Smooth muscle cell (in vitro differentiated cells): Measurements from ENCODE around the gene PRRT1. TPM values are rescaled to one million over a fixed set of nuclear protein-coding genes. Genes with fewer than 3 reads are reported as not detected.

Experiments used
- DNase-seq: peaks from one replicate; lab custom pipeline; 2025; ENCODE audit not compliant: unreplicated experiment; lab: John Stamatoyannopoulos, UW
- H2AFZ ChIP-seq: fragments of 200-600 bp; sonication (generic); 2 replicates; pipeline ENCODE4 v1.6.0; 2016; ENCODE audit warnings: antibody characterized with exemption, low read depth, mild to moderate bottlenecking
- H3F3A ChIP-seq: fragments of 200-600 bp; sonication (generic); 2 replicates; pipeline ENCODE4 v1.6.0; 2017; ENCODE audit warnings: antibody characterized with exemption, low read depth
- H3K27ac ChIP-seq: fragments of 200-600 bp; sonication (generic); 2 replicates; pipeline ENCODE4 v1.5.1; 2016; ENCODE audit warnings: low read depth, mild to moderate bottlenecking
- H3K27me3 ChIP-seq: fragments of 200-600 bp; sonication (generic); 2 replicates; pipeline ENCODE4 v1.6.1; 2016; ENCODE audit warnings: low read depth, mild to moderate bottlenecking
- H3K36me3 ChIP-seq: fragments of 200-600 bp; sonication (generic); 2 replicates; pipeline ENCODE4 v1.5.1; 2016; ENCODE audit warnings: low read depth
- H3K4me1 ChIP-seq: fragments of 200-600 bp; sonication (generic); 2 replicates; pipeline ENCODE4 v1.5.1; 2016; ENCODE audit warnings: low read depth
- H3K4me2 ChIP-seq: fragments of 200-600 bp; sonication (generic); 2 replicates; pipeline ENCODE4 v1.6.0; 2016; ENCODE audit warnings: mild to moderate bottlenecking
- H3K4me3 ChIP-seq: fragments of 200-600 bp; sonication (generic); 2 replicates; pipeline ENCODE4 v1.5.1; 2016; ENCODE audit warnings: mild to moderate bottlenecking
- H3K79me2 ChIP-seq: fragments of 200-600 bp; sonication (generic); 2 replicates; pipeline ENCODE4 v1.6.0; 2016; ENCODE audit warnings: low read depth, mild to moderate bottlenecking
- H3K9ac ChIP-seq: fragments of 200-600 bp; sonication (generic); 2 replicates; pipeline ENCODE4 v1.6.0; 2016; ENCODE audit warnings: low read depth
- H3K9me3 ChIP-seq: fragments of 200-600 bp; sonication (generic); replicated peaks from 2 replicates; pipeline ENCODE4 v1.5.1; 2016; ENCODE audit warnings: low read depth
- H4K20me1 ChIP-seq: fragments of 200-600 bp; sonication (generic); 2 replicates; pipeline ENCODE4 v1.6.0; 2016; ENCODE audit warnings: low read depth
- WGBS: methylation state at CpG from one replicate; pipeline ENCODE4 v1.1.7; 2016; ENCODE audit warnings: low lambda C conversion rate; 5-methylcytosine and 5-hydroxymethylcytosine counted together
- polyA plus RNA-seq: library from polyadenylated mRNA; unstranded; fragments of >200 nt; fragmentation: Nextera tagmentation; extraction: Ambion mirVana; gene quantifications from 2 replicates; pipeline ENCODE4 v1.2.1, GENCODE V29; 2016
- total RNA-seq: library from RNA; depleted of rRNA; stranded (reverse); fragments of >200 nt; gene quantifications from 2 replicates; pipeline ENCODE4 v1.2.3, GENCODE V29; 2014
- TF ChIP-seq, protein P1 (sequence below): fragments of 200-600 bp; sonication (generic); IDR thresholded peaks from 2 replicates; pipeline ENCODE4 v1.5.1; 2017; ENCODE audit warnings: borderline replicate concordance, mild to moderate bottlenecking, antibody characterized with exemption; ENCODE audit not compliant: insufficient read depth, poor library complexity, severe bottlenecking

PRRT1 gene
- total and polyA plus RNA-seq, 2 experiments from 2014 or later, result 3.3 TPM; not detected in 1

DNA sequence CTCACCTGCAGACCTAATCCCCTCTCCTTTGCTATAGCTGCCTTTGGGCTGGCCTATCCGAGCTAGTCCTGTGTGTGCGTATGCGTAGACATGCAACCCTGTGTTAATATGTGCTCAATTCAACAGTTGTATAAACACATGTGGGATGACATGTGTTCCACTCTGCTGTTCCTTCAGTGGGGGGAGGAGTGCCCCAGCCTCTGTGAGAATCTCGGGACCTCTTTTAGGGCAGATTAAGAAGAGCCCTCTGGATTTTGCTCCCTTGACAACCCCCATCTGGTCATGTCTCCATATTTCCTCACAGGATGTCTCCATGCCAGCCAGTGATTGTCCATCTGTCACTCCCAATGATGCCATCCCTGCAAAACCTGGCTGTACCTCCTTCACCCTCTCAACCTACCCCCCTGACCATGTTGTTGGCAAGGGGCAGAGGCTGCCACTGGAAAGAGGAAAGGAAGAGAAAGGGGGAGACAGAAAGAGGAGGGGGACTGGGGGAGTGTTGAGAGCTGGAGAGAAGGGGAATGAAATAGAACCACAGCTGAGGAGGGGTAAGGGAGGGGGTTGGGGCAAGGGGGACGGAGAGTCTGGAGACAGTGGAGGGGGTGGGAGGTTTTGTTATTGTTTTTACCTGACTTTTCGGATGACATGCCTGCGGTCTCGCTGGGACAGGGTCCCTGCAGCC lies 417 bp downstream of the PRRT1 start:
- TF ChIP-seq, protein P1, sequence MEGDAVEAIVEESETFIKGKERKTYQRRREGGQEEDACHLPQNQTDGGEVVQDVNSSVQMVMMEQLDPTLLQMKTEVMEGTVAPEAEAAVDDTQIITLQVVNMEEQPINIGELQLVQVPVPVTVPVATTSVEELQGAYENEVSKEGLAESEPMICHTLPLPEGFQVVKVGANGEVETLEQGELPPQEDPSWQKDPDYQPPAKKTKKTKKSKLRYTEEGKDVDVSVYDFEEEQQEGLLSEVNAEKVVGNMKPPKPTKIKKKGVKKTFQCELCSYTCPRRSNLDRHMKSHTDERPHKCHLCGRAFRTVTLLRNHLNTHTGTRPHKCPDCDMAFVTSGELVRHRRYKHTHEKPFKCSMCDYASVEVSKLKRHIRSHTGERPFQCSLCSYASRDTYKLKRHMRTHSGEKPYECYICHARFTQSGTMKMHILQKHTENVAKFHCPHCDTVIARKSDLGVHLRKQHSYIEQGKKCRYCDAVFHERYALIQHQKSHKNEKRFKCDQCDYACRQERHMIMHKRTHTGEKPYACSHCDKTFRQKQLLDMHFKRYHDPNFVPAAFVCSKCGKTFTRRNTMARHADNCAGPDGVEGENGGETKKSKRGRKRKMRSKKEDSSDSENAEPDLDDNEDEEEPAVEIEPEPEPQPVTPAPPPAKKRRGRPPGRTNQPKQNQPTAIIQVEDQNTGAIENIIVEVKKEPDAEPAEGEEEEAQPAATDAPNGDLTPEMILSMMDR, result no peak
- Histone ChIP-seq H3K9ac (no peak overlapping the region), H3K4me3 (peak overlapping the region; percentile 85), H3K9me3 (no peaks in the 10 kb centered on the region), H3K4me2 (peak overlapping the region; percentile 90), H4K20me1 (no peaks in the 10 kb centered on the region), H3K27me3 (peaks cover 26% of the 10 kb centered on the region), H2AFZ (no peak overlapping the region), H3K27ac (no peak overlapping the region), H3F3A (no peaks in the 10 kb centered on the region), H3K36me3 (no peaks in the 10 kb centered on the region), H3K79me2 (peaks cover 10% of the 10 kb centered on the region), H3K4me1 (peaks cover 18% of the 10 kb centered on the region)
- 46% methylated on average over 5 of the region's 8 CpGs for WGBS
- no peak for DNase-seq

DNA sequence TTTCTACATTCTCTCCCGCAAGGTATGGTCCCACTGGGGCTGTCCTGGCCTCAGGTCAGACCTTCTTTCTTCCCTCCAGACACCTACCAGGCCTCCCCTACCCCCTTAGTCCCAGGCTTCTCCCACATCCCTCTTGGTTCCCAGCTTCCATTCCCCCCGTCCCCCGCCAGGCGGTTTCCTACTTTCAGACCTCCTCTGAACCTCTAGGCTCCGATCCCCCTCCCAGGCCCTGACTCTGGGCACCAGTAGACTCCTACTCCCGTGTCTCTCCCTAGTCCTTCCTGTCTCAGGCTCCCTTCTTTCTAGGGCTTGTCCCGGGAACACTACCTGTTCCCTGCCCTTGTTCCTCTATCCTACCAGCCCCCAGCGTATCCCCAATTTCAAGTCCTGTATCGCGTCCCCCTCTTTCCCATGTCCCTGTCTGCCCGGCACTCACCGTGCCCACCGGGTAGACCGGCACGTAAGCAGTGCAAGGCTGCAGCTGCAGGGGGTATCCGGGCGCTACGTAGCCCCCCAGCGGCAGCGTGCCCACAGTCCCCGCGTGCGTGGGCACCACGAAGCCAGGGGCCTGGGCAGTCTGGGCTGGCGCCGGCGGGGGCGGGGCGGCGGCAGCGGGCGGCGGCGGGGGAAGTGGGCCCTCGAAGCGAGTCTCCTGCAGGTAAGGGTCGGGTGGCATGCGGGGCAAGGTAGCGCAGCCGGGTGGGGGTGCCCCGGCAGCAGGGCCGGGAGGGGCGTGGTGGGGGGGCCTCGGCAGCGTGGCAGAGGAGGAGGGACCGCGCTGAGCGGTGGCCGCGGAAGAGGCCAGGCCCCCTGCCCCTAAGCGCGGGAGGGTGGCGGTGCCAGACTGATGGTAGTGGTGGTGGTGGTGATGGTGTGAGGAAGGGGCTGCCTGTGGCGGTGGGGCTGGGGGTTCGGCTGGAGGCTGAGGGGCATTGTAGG lies 1.5 kb downstream of the PRRT1 start:
- Histone ChIP-seq H4K20me1 (no peaks in the 10 kb centered on the region), H3K4me1 (peaks cover 17% of the 10 kb centered on the region), H3K27ac (no peak overlapping the region), H3F3A (no peaks in the 10 kb centered on the region), H3K27me3 (peaks cover 26% of the 10 kb centered on the region), H3K36me3 (no peaks in the 10 kb centered on the region), H3K4me2 (peak overlapping the region; percentile 90), H2AFZ (no peak overlapping the region), H3K9ac (no peak overlapping the region), H3K4me3 (peak overlapping the region; percentile 27), H3K79me2 (peaks cover 9% of the 10 kb centered on the region), H3K9me3 (no peaks in the 10 kb centered on the region)
- WGBS, result 24% methylated on average over 37 of the region's 55 CpGs
- DNase-seq, result no peak
- TF ChIP-seq, protein P1, result no peak

DNA sequence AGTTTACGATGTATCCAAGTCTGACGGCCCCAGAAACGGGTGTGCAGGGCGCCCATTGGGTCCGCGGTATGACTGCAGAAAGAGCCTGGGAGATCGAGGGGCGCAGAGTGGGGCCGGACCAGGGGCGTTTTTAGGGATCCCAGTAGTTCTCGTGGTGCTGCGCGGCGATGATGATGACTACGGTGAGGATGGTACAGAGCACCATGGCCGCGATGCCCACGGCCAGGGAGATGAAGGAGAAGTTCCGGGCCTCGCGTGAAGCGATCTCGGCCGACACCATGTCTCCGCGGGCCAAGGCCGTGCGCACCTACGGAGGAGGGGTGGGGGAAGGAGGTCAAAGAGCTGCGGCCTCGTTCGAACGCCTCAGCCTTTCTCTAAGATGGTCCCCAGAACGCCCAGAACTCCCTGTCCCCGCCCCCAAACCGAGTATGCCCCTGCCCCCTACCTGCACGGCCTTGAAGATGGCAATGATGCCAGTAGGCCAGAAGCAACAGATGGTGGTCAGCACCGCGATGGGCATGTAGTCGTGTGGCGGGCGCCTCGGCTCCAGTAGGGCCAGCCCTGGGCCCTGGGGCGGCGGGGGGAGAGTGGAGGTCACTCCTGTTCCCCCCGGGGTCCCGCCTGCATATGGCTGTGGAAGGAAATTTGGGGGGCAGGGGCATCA lies 2.5 kb downstream of the PRRT1 start:
- H3K27ac ChIP-seq, result no peak overlapping the region

More for the DNA sequence above, 2.5 kb downstream of the PRRT1 start:
- Histone ChIP-seq H3K36me3 (no peaks in the 10 kb centered on the region), H3K9ac (no peak overlapping the region), H2AFZ (no peak overlapping the region), H3K79me2 (no peaks in the 10 kb centered on the region), H3K4me2 (peak overlapping the region; percentile 52), H3K4me3 (peak overlapping the region; percentile 32), H3F3A (no peaks in the 10 kb centered on the region), H3K4me1 (peaks cover 12% of the 10 kb centered on the region), H4K20me1 (no peaks in the 10 kb centered on the region), H3K9me3 (no peaks in the 10 kb centered on the region), H3K27me3 (peaks cover 26% of the 10 kb centered on the region)
- TF ChIP-seq, protein P1, result no peak
- WGBS, result 55% methylated on average over 47 of the region's 47 CpGs
- DNase-seq, result no peak
